Breast epithelium (tissue), 4 donors: ENCODE measurements around the gene SPECC1L. TPM values are rescaled to one million over a fixed set of nuclear protein-coding genes. Genes with fewer than 3 reads are reported as not detected.
"Not testable (repeated sequence)": the region's sequence is repeated elsewhere in the genome, so short reads cannot be mapped to it uniquely, and the experiment has no call there.

Experiments used
- DNase-seq, 2 donors: peaks; one replicate each; pipeline ENCODE4 v3.0.0-alpha.2; 2019; ENCODE audit warnings: low spot score in 2 of 2
- H3K27ac ChIP-seq, 2 donors: fragments of 200-600 bp; sonication (generic) in 1 of 2; one replicate each; pipeline ENCODE4 v1.5.1; 2016 to 2019; ENCODE audit warnings: mild to moderate bottlenecking in 1 of 2
- H3K27me3 ChIP-seq, 2 donors: fragments of 200-600 bp; sonication (generic) in 1 of 2; one replicate each; pipeline versions ENCODE4 v1.5.1 to v1.6.0; 2017 to 2019; ENCODE audit warnings: control low read depth in 1 of 2, mild to moderate bottlenecking in 1 of 2
- H3K36me3 ChIP-seq: fragments of 200-600 bp; one replicate; pipeline ENCODE4 v1.5.1; 2019
- H3K4me1 ChIP-seq, 2 donors: fragments of 200-600 bp; sonication (generic); one replicate each; pipeline ENCODE4 v1.5.1; 2016 to 2019; ENCODE audit warnings: control low read depth in 1 of 2
- H3K4me3 ChIP-seq, 3 donors: fragments of 200-600 bp; sonication (generic); 1 replicate in 2 of 3; 2 replicates in 1 of 3; pipeline ENCODE4 v1.5.1; 2016 to 2019; ENCODE audit warnings: mild to moderate bottlenecking in 3 of 3, moderate library complexity in 2 of 3
- H3K9me3 ChIP-seq, 2 donors: fragments of 200-600 bp; sonication (generic) in 1 of 2; one replicate each; pipeline ENCODE4 v1.5.1; 2016 to 2019; ENCODE audit warnings: control low read depth in 1 of 2
- POLR2A ChIP-seq: fragments of 450-650 bp; IDR thresholded peaks from one replicate; pipeline ENCODE4 v1.6.1; 2016; ENCODE audit warnings: antibody characterized with exemption, mild to moderate bottlenecking, moderate library complexity
- POLR2AphosphoS5 ChIP-seq, 3 donors: sonication (generic); formaldehyde crosslinking; IDR thresholded peaks; one replicate each; pipeline ENCODE4 v1.6.1; 2017; ENCODE audit warnings: antibody characterized with exemption in 3 of 3
- intact Hi-C: fragments of 100-400 bp; cut with DNase I; formaldehyde crosslinking; loops from one replicate; pipeline ENCODE4 v1.15.1; 2023; ENCODE audit warnings: low total_unique reads
- total RNA-seq, 3 donors: library from RNA; depleted of rRNA; stranded (reverse); fragments of >200 nt; gene quantifications; one replicate each; pipeline ENCODE4 v1.1.0, GENCODE V29; 2016
- TF ChIP-seq, protein P1 (sequence below), 3 donors: fragments of 450-650 bp; IDR thresholded peaks; one replicate each; pipeline ENCODE4 v1.5.1; 2016 to 2017; ENCODE audit warnings: antibody characterized with exemption in 3 of 3, mild to moderate bottlenecking in 3 of 3, moderate library complexity in 3 of 3

SPECC1L gene
- total RNA-seq, 3 donors from 2014 or later = 33.4 to 61.0 (median 53.7) TPM

DNA sequence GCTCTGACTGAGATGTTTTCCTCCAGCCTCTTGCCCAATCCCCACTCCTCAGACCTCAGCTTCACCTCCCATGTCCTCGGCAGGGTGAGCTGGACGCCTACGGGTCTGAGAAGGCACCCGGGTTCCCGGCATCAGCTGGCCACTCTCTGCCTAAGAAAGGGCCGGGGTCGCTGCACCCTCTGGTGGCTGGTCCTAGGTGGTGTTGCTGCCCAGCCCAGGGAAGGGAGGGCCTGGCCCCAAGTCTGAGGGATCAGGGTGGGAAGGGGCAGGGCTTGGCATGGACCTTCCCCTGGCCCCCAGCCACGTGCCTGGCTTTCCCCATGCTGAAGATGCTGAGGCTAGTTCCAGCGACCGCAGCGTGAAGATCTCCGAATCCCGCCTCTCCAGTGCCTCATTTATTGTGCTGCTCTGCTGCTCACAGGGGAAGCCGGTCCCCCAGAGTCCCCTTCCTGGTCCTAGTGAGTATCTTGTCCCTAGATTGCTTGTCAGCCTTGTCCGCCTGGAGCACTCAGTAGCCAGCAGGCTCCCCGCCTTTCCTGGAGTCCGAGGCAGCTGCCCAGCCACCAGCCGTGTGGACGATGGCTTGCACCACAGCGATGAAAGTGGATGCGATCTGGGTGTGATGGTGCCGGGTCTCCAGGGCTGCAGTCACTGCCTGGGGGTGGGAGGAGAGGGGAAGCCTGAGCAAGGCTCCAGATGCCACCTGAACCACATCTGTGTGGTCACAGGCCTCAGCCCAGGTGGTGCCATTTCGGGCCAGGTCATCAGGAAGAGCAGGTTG, 22.9 kb upstream of the SPECC1L start:
- H3K4me1 ChIP-seq = peaks cover 10 to 14% of the 10 kb centered on the region in 2 donors
- peak; percentile 93 to 98 for DNase-seq
- H3K4me3 ChIP-seq = peak overlapping the region in 2 of 3 donors; percentile 4 to 49
- no peaks in the 10 kb centered on the region for H3K36me3 ChIP-seq
- H3K27ac ChIP-seq = peak overlapping the region; percentile 91 to 94
- intact Hi-C loops = loop anchor here (5.0 kb wide), 1 partner anchor 50 kb away; no protein-coding TSS in a partner anchor
- TF ChIP-seq POLR2AphosphoS5 (IDR thresholded peaks at IDR 0.05) = peak; percentile 85 to 98 (median 98)
- TF ChIP-seq, protein P1, sequence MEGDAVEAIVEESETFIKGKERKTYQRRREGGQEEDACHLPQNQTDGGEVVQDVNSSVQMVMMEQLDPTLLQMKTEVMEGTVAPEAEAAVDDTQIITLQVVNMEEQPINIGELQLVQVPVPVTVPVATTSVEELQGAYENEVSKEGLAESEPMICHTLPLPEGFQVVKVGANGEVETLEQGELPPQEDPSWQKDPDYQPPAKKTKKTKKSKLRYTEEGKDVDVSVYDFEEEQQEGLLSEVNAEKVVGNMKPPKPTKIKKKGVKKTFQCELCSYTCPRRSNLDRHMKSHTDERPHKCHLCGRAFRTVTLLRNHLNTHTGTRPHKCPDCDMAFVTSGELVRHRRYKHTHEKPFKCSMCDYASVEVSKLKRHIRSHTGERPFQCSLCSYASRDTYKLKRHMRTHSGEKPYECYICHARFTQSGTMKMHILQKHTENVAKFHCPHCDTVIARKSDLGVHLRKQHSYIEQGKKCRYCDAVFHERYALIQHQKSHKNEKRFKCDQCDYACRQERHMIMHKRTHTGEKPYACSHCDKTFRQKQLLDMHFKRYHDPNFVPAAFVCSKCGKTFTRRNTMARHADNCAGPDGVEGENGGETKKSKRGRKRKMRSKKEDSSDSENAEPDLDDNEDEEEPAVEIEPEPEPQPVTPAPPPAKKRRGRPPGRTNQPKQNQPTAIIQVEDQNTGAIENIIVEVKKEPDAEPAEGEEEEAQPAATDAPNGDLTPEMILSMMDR (IDR thresholded peaks at IDR 0.05) = peak; percentile 94 to 99 (median 98)
- TF ChIP-seq POLR2A = no peak
- H3K27me3 ChIP-seq = no peaks in the 10 kb centered on the region
- H3K9me3 ChIP-seq = no peaks in the 10 kb centered on the region

DNA sequence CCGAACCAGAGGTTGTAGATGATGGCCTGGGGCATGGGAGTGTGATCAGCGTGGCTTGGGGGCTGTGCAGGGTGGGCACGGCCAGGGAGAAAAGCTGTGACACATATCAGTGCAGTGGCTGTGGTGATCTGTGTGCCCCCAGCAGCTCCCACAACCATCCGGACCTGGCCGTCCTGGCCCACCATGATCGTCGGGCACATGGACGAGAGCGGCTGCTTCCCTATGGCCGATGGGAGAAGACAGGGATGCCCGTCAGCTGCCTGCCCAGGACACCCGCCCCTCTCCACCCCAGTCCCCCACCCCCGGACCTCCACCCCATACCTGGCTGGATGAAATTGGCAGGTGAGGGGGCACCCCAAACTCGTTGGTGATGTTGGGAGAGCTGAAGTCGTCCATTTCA, 22.0 kb upstream of the SPECC1L start:
- H3K27ac ChIP-seq = peak overlapping the region in 1 of 2 donors; percentile 94
- peaks cover 10 to 14% of the 10 kb centered on the region in 2 donors for H3K4me1 ChIP-seq
- H3K27me3 ChIP-seq, H3K36me3 ChIP-seq, DNase-seq, H3K4me3 ChIP-seq, H3K9me3 ChIP-seq: not testable (repeated sequence)
- intact Hi-C loops = loop anchor here (5.0 kb wide), 1 partner anchor 51 kb away; no protein-coding TSS in a partner anchor

DNA sequence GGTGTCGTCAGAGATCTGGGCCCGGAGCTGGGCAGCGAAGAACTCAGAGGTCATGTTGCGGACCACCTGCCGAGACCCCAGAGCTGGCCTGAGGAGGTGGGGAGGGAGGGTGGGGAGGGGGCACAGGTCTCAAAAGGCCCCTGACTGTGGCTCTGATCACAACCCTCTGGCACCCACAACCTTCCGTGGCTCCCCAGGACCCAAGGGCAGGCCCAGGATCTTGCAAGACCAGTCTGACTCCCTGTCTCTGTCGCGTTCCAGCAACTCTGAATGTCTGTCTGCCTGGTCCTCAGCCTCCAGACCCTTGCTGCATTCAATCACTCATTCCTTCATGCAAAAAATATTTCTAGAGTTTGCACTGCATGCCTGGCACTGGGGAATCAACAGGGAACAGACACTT, 21.2 kb upstream of the SPECC1L start:
- peak overlapping the region in 1 of 2 donors; percentile 38 for H3K27ac ChIP-seq
- not testable (repeated sequence) for H3K9me3 ChIP-seq, H3K36me3 ChIP-seq, H3K4me3 ChIP-seq, H3K27me3 ChIP-seq, DNase-seq
- intact Hi-C loops = loop anchor here (5.0 kb wide), 1 partner anchor 52 kb away; no protein-coding TSS in a partner anchor
- H3K4me1 ChIP-seq = peaks cover 10% of the 10 kb centered on the region in 2 donors

DNA sequence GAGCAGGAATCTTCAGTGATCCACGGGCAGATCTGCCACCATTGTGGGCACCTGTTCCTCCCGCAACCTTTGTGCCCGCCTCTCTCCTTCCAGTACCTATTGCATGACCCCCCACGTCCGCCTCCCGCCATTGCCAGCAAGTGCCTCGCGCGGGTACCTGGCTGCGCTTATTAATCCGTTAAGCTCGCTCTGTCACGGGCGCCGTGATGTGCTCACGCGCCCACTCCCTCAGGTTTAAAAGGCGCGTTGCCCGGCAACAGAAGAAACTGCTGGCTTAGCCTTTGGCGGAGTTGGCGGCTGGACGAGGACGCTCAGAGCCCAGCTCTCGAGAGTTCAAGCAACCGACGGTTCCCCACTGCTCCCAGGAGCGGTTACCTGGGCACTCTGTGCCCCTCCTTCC, 19.3 kb upstream of the SPECC1L start:
- H3K27ac ChIP-seq, H3K9me3 ChIP-seq, H3K36me3 ChIP-seq, H3K4me1 ChIP-seq, intact Hi-C loops, H3K27me3 ChIP-seq, DNase-seq, H3K4me3 ChIP-seq: not testable (repeated sequence)

DNA sequence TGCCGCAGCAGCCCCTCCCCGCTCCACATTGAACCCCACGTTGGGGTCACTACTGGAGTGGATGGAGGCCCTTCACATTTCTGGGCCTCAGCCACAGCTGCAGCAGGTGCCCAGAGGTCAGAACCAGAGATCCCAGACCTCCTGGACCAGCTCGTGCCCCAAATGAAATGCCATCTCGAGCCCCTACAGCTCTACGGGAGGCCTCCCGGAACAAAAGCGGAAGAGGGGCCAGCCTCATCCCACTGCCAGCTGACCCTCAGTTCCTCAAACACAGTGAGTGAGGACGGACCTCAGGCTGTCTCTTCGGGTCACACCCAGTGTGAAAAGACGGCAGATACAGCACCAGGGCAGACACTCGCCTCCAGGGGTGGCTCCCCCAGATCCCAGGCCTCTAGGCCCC, 17.5 kb upstream of the SPECC1L start:
- H3K36me3 ChIP-seq, H3K27me3 ChIP-seq, H3K4me3 ChIP-seq, H3K9me3 ChIP-seq, H3K27ac ChIP-seq, H3K4me1 ChIP-seq, intact Hi-C loops: not testable (repeated sequence)
- DNase-seq = peak in 1 of 2 donors; percentile 11

DNA sequence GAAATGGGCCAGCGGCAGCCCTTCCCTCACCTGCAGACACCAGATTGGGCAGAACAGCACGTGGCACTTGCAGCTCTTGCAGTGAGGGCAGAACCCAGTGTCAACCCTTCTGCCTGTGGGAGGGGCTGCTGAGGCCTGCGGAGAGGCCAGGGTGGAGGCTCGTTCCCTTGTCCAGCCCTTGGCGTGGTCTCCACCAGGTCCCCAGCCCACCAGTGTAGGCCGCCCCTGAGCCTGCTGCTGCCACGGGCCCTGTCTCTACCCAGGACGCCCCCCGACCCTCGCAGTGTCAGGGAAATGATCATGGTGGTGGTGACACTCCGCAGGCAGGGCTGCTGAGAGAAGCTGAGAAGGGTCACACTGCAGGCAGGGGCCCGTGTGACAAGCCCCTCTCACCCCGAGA, 14.5 kb upstream of the SPECC1L start:
- H3K27me3 ChIP-seq, H3K36me3 ChIP-seq, H3K27ac ChIP-seq, DNase-seq, H3K4me1 ChIP-seq, H3K9me3 ChIP-seq, H3K4me3 ChIP-seq, intact Hi-C loops: not testable (repeated sequence)

DNA sequence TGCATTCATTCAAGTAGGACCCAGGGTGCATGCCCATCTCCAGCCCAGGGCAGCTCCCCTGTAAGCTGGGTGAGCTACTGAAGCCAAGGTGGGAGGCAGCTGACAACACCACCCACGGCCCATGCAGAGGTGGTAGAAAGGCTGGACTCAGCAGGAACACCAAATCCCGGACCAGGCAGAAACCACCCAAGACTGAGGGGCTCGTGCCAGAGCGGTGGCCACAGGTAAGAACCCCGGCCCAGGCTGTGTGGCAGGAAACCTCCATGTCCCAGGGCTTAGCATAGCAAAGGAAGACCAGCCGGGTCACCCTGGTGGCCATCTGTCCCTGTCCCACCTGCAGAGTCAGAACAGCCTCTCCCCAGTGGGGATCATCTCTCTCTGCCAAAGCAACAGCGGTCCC, 13.9 kb upstream of the SPECC1L start:
- H3K9me3 ChIP-seq, H3K36me3 ChIP-seq, H3K4me1 ChIP-seq, intact Hi-C loops, H3K27me3 ChIP-seq, DNase-seq, H3K4me3 ChIP-seq, H3K27ac ChIP-seq: not testable (repeated sequence)

DNA sequence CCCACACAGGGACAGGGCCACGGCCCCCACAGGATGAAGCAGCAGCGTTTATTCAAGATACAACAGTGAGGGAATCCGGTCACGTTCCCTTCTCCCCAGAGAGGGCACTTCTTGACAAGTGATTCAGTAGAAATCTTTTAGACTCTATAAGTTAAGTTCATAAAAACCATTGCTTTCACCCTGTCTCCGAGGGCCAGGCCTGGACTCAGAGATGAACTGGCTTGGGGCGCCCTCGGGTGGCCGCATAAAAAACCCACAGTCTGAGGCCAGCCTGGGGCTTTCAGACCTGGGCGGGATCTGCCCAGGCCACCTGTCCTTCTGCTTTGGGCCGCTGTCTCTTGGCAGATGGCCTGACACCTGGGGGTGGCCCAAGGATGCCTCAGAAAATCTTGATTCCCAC, 11.2 kb upstream of the SPECC1L start:
- H3K9me3 ChIP-seq, intact Hi-C loops, DNase-seq, H3K4me3 ChIP-seq, H3K36me3 ChIP-seq, H3K4me1 ChIP-seq, H3K27me3 ChIP-seq: not testable (repeated sequence)
- TF ChIP-seq, protein P1 (IDR thresholded peaks at IDR 0.05) = peak in 2 of 3 donors; percentile 46 to 50
- H3K27ac ChIP-seq = peak overlapping the region in 1 of 2 donors; percentile 54

DNA sequence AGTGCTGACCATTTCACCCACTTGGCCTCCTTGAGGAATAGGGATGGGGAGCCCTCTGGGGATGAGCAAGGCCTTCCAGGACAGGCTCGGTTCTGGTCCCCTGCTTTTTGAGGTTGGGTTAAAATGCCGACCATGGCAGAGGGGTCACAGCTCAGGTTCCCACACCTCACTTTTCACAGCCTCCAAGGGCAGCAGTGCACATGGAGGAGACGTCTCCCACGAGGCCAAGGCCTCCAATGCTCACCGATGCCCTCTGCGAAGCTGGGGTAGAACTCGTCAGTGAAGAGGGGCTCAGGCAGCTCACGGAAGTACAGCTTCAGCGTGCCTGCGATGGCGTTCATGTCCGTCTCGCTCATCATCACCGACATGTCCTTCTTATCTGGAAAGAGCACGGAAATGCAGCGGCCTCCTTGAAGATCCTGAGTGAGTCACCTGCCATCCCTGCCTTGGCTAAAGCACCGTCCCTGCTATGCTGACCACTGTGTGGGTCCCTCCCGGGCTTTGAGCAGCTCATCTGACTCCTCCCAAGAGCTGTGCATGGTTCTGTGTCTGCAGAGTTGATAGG, 8.4 kb upstream of the SPECC1L start:
- H3K4me1 ChIP-seq, H3K9me3 ChIP-seq, H3K27me3 ChIP-seq, DNase-seq, H3K4me3 ChIP-seq, intact Hi-C loops, H3K27ac ChIP-seq, H3K36me3 ChIP-seq: not testable (repeated sequence)

DNA sequence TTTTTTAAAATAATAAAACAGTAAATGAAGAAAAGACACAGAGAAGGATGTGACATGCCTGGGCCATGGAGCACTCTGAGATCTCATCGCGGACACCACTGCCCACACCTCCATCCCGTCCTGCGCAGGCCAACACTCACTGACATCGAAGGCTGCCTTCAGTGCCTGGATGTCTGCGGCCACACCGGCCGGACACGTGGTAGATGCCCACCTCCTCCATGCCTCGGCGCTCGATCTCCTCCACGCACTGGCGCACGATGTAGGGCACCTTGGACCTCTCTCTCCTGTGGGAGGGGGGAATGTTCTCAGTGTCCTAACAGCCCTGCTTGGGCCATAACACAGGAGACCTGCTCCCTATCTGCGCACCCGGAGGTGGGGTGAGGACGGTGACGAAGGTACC, 7.2 kb upstream of the SPECC1L start:
- H3K9me3 ChIP-seq, H3K27ac ChIP-seq, H3K4me3 ChIP-seq, H3K27me3 ChIP-seq, H3K4me1 ChIP-seq, intact Hi-C loops, DNase-seq, H3K36me3 ChIP-seq: not testable (repeated sequence)

DNA sequence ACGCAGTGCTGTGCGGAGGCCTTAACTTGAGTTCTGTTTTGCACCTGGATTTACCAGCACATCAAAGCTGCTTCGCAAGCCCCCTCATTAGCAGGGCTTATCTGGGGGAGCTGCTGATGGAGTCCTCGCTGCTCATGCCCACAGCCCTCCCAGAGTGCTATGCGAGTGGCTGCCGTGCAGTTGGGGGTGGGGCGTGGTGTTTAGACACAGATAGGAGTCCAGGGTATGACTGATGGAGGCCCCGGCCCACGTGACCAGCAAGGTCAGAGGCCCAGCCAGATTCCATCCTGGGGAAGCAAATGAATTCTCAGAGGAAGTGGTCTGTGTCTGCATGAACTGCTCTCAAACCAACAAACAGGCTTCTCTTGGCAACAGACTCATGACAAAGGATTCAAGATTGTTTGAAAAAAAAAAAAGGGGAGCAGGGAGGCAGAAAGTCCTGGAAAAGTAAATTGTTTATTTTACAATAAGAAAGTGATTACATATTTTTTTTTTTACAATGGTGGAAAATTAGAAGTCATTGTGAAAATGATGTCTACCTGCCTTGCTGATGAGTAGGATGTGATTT, 6.2 kb upstream of the SPECC1L start:
- peak overlapping the region in 1 of 2 donors; percentile 32 for H3K27ac ChIP-seq
- H3K4me1 ChIP-seq, H3K9me3 ChIP-seq, H3K4me3 ChIP-seq, intact Hi-C loops, H3K27me3 ChIP-seq, DNase-seq, H3K36me3 ChIP-seq: not testable (repeated sequence)
